GM21381 (cell line): ENCODE results near the gene NDUFAF3.

Source experiments
- ATAC-seq: cut with Tn5 transposase; IDR thresholded peaks from one replicate; pipeline ENCODE4 v1.9.1; 2021; ENCODE audit warnings: mild to moderate bottlenecking, moderate library complexity; ENCODE audit not compliant: unreplicated experiment

Gene NDUFAF3

GRCh38 chr3:49021813-49022687 is at the start of gene NDUFAF3:
Gene NDUFAF3, plus strand, starts transcription at chr3:49022121. Its CDS starts 24 bp downstream, at chr3:49022145.
- peak; percentile 57 for ATAC-seq

- ATAC-seq: no peak
Measured at GRCh38 chr3:48974076-48974864, 47.7 kb upstream of the NDUFAF3 start.

GRCh38 chr3:48979451-48979850 is 42.5 kb upstream of the NDUFAF3 start:
- no peak for ATAC-seq

- ATAC-seq: no peak
Measured at GRCh38 chr3:48980295-48980694, 41.6 kb upstream of the NDUFAF3 start.

GRCh38 chr3:48982016-48982415 is 39.9 kb upstream of the NDUFAF3 start:
- ATAC-seq: no peak

GRCh38 chr3:48982686-48983085 is 39.2 kb upstream of the NDUFAF3 start:
- ATAC-seq: no peak

GRCh38 chr3:48983096-48983495 is 38.8 kb upstream of the NDUFAF3 start:
- ATAC-seq: no peak

- no peak for ATAC-seq
Measured at GRCh38 chr3:48984663-48985062, 37.3 kb upstream of the NDUFAF3 start.

GRCh38 chr3:48985831-48986376 is 36.0 kb upstream of the NDUFAF3 start:
- no peak for ATAC-seq

GRCh38 chr3:48989126-48989795 is 32.7 kb upstream of the NDUFAF3 start:
- ATAC-seq: no peak

- peak; percentile 44 for ATAC-seq
Measured at GRCh38 chr3:48989796-48990635, 31.9 kb upstream of the NDUFAF3 start, which contains the start of gene P4HTM. Gene P4HTM, plus strand, starts transcription at chr3:48990241. Its CDS starts 16 bp downstream, at chr3:48990257.

GRCh38 chr3:48990636-48991469 is 31.1 kb upstream of the NDUFAF3 start:
- no peak for ATAC-seq

GRCh38 chr3:48991851-48992545 is 29.9 kb upstream of the NDUFAF3 start:
- ATAC-seq: no peak

GRCh38 chr3:48993834-48994233 is 28.1 kb upstream of the NDUFAF3 start:
- no peak for ATAC-seq

- ATAC-seq: no peak
Measured at GRCh38 chr3:48996640-48997039, 25.3 kb upstream of the NDUFAF3 start.

- no peak for ATAC-seq
Measured at GRCh38 chr3:48997102-48997635, 24.8 kb upstream of the NDUFAF3 start.

GRCh38 chr3:48997714-48998637 is 23.9 kb upstream of the NDUFAF3 start:
- no peak for ATAC-seq
